PC-9 (cell line): ENCODE data around the gene PUDP.

Source experiments
- EZH2 ChIP-seq: fragments of 200-600 bp; sonication (generic); IDR thresholded peaks from 2 replicates; pipeline ENCODE4 v1.8.0; 2017; ENCODE audit warnings: antibody characterized with exemption, low read depth
- TF ChIP-seq, protein P1 (sequence below): fragments of 200-600 bp; sonication (generic); conservative IDR thresholded peaks from 2 replicates; pipeline ENCODE4 v1.6.1; 2017; ENCODE audit warnings: mixed run types, antibody characterized with exemption, mild to moderate bottlenecking, moderate library complexity

DNA sequence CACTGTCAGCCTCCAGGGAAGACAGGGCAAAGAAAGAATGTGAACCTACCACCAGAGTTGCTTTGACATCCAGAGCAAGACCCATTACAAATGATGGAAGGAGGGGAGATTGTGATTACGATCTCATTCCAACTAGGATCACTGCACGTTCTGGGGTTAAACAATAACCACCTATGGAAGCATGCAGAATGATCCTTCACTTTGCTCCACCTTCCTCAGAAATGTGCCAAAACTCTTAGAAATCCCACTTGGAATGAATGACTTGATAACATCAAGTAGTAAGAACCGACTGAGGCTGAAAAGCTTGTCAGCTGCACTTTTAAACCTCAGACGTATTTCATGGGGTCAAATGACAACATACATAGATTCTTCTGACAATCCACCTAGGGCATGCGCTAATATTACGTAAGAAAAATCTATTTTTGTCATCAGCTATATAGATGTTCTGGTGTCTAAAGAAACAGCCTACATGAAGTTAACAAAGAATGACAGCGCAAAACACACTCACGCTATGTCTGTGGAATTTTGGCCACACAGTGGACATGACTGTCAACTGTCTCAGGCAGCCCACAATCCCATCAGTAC lies 3.9 kb downstream of the PUDP start:
- TF ChIP-seq, protein P1, sequence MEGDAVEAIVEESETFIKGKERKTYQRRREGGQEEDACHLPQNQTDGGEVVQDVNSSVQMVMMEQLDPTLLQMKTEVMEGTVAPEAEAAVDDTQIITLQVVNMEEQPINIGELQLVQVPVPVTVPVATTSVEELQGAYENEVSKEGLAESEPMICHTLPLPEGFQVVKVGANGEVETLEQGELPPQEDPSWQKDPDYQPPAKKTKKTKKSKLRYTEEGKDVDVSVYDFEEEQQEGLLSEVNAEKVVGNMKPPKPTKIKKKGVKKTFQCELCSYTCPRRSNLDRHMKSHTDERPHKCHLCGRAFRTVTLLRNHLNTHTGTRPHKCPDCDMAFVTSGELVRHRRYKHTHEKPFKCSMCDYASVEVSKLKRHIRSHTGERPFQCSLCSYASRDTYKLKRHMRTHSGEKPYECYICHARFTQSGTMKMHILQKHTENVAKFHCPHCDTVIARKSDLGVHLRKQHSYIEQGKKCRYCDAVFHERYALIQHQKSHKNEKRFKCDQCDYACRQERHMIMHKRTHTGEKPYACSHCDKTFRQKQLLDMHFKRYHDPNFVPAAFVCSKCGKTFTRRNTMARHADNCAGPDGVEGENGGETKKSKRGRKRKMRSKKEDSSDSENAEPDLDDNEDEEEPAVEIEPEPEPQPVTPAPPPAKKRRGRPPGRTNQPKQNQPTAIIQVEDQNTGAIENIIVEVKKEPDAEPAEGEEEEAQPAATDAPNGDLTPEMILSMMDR = no peak
- TF ChIP-seq EZH2 = no peak
